H1 (cell line): ENCODE measurements around the gene GGA2. TPM values are rescaled to one million over a fixed set of nuclear protein-coding genes. Genes with fewer than 3 reads are reported as not detected.

Experiments used
- BCL11A ChIP-seq, 2 experiments: IDR thresholded peaks; one replicate each; pipeline ENCODE4 v1.6.1; 2011; ENCODE audit warnings: low read depth in 2 of 2, low read length in 2 of 2, mild to moderate bottlenecking in 2 of 2
- BRCA1 ChIP-seq: IDR thresholded peaks from 2 replicates; pipeline ENCODE4 v1.6.1; 2012; ENCODE audit warnings: low read depth, low read length, improper control_type of control experiment
- CHD2 ChIP-seq: IDR thresholded peaks from 2 replicates; pipeline ENCODE4 v1.6.1; 2012; ENCODE audit warnings: low read length, improper control_type of control experiment
- CTBP2 ChIP-seq: IDR thresholded peaks from 2 replicates; pipeline ENCODE4 v1.7.0; 2011; ENCODE audit warnings: borderline replicate concordance, mild to moderate bottlenecking, moderate library complexity, mixed read lengths, low read length; ENCODE audit not compliant: insufficient read depth, insufficient read length
- EZH2 ChIP-seq: fragments of 200-600 bp; sonication (generic); IDR thresholded peaks from 2 replicates; pipeline ENCODE4 v1.7.1; 2012; ENCODE audit warnings: low read depth, mild to moderate bottlenecking, moderate library complexity, low read length, inconsistent platforms; ENCODE audit not compliant: severe bottlenecking
- GABPA ChIP-seq: IDR thresholded peaks from 2 replicates; pipeline ENCODE4 v1.6.1; 2011; ENCODE audit warnings: mild to moderate bottlenecking, low read length, moderate library complexity, borderline replicate concordance; ENCODE audit not compliant: insufficient read depth
- GTF2F1 ChIP-seq: IDR thresholded peaks from 2 replicates; pipeline ENCODE4 v1.6.1; 2012; ENCODE audit warnings: low read depth, low read length, improper control_type of control experiment, borderline replicate concordance
- POLR2AphosphoS5 ChIP-seq: IDR thresholded peaks from 2 replicates; pipeline ENCODE4 v1.6.1; 2011; ENCODE audit warnings: low read depth, low read length
- RFX5 ChIP-seq: IDR thresholded peaks from 2 replicates; pipeline ENCODE4 v1.6.1; 2011; ENCODE audit warnings: low read depth, low read length, improper control_type of control experiment, borderline replicate concordance
- SIRT6 ChIP-seq: IDR thresholded peaks from one replicate; pipeline ENCODE4 v1.7.1; 2012; ENCODE audit warnings: low read length, inconsistent platforms
- SP1 ChIP-seq: IDR thresholded peaks from 2 replicates; pipeline ENCODE4 v1.6.1; 2011; ENCODE audit warnings: low read depth, low read length
- SP4 ChIP-seq: IDR thresholded peaks from 2 replicates; pipeline ENCODE4 v1.6.1; 2012; ENCODE audit warnings: low read length, inconsistent platforms
- TAF1 ChIP-seq: IDR thresholded peaks from 2 replicates; pipeline ENCODE4 v1.6.1; 2011; ENCODE audit warnings: mild to moderate bottlenecking, low read depth, low read length
- TAF7 ChIP-seq: optimal IDR thresholded peaks from 2 replicates; pipeline ENCODE3; 2011; ENCODE audit warnings: low read depth, mild to moderate bottlenecking, inconsistent platforms, low read length, moderate library complexity, borderline replicate concordance
- YY1 ChIP-seq: IDR thresholded peaks from 2 replicates; pipeline ENCODE4 v1.6.1; 2011; ENCODE audit warnings: low read depth, mild to moderate bottlenecking, low read length
- polyA plus RNA-seq, 7 experiments: library from polyadenylated mRNA; depleted of rRNA in 3 of 7; stranded (reverse) in 5 of 7; unstranded in 2 of 7; fragments of >200 nt in 5 of 7; fragments of 200-250 nt in 2 of 7; gene quantifications; 1 replicate in 5 of 7; 2 replicates in 1 of 7; 4 replicates in 1 of 7; pipeline versions ENCODE4 v1.2.1 to v1.2.3, GENCODE V29; 2011 to 2013; ENCODE audit warnings: missing spikeins in 2 of 7, mixed read lengths in 2 of 7
- total RNA-seq: library from RNA; stranded (reverse); fragmentation: NEBNext Ultra II Directional; extraction: Animal tissue kit (Norgen Biotek cat#: 25700); gene quantifications from 2 replicates; pipeline ENCODE4 v1.2.1, GENCODE V29; 2021
- TF ChIP-seq, protein P1 (sequence below): IDR thresholded peaks from 2 replicates; pipeline ENCODE4 v1.6.1; 2012; ENCODE audit warnings: inconsistent platforms
- TF ChIP-seq, protein P2 (sequence below), 3 experiments: IDR thresholded peaks; 1 replicate in 2 of 3; 2 replicates in 1 of 3; pipeline versions ENCODE4 v1.5.1 to v1.6.1; 2011; ENCODE audit warnings: low read length in 3 of 3, mild to moderate bottlenecking in 3 of 3, inconsistent platforms in 2 of 3, low read depth in 1 of 3, moderate library complexity in 1 of 3; ENCODE audit not compliant: insufficient read depth in 1 of 3; ENCODE audit errors: control extremely low read depth in 1 of 3
- TF ChIP-seq, protein P3 (sequence below): IDR thresholded peaks from 2 replicates; pipeline ENCODE4 v1.6.1; 2012; ENCODE audit warnings: inconsistent platforms

Gene GGA2
- total and polyA plus RNA-seq, 2 of the 8 experiments (the other 6 are each of a cell fraction or from before 2014, with no cell fraction given) = 65.8 to 114 TPM

DNA sequence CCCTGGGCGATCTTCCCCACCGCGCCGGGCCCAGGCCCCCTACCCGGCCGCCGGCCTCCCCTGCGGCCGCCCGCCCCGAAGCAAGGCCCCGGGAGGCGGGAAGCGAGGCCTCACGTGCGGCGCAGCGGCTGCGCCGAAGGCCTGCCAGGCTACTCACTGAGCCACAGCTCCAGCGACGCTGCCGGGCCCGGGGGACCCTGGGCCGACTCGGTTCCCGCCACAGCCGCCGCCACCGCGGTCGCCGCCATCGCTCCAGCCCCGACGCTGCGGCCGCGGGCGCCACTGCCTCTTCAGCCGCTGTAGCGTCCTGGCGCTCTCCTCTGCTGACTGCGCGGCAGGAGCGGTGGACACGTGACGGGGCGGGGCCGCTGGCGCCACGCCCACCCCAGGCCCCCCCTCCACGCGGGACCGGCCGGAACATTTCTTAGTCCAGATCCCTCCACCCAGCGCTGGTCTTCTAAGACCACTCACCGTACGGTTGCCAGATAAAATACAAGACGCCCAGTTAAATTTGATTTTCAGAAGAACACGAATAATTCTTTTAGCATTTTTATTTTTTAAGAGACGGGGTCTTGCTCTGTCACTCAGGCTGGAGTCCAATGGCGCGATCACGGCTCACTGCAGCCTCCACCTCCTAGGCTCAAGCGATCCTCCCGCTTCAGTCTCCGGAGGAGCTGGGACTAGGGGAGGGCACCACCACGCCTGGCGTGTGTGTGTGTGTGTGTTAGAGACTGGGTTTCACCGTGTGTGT, at the start of gene GGA2 (continued):
- TF ChIP-seq, protein P1, sequence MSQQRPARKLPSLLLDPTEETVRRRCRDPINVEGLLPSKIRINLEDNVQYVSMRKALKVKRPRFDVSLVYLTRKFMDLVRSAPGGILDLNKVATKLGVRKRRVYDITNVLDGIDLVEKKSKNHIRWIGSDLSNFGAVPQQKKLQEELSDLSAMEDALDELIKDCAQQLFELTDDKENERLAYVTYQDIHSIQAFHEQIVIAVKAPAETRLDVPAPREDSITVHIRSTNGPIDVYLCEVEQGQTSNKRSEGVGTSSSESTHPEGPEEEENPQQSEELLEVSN = peak; percentile 85
- no peak for TF ChIP-seq RFX5
- peak; percentile 18; the same call in 1 of the 2 replicates for TF ChIP-seq GTF2F1
- TF ChIP-seq YY1 = peak; percentile 86
- no peak for TF ChIP-seq CHD2
- no peak for TF ChIP-seq BCL11A (IDR thresholded peaks at IDR 0.05; ENCODE audit: low read depth in 2 of 2, low read length in 2 of 2)
- TF ChIP-seq BRCA1 = no peak
- peak; percentile 60; the same call in 1 of the 2 replicates for TF ChIP-seq SP1
- TF ChIP-seq, protein P2, sequence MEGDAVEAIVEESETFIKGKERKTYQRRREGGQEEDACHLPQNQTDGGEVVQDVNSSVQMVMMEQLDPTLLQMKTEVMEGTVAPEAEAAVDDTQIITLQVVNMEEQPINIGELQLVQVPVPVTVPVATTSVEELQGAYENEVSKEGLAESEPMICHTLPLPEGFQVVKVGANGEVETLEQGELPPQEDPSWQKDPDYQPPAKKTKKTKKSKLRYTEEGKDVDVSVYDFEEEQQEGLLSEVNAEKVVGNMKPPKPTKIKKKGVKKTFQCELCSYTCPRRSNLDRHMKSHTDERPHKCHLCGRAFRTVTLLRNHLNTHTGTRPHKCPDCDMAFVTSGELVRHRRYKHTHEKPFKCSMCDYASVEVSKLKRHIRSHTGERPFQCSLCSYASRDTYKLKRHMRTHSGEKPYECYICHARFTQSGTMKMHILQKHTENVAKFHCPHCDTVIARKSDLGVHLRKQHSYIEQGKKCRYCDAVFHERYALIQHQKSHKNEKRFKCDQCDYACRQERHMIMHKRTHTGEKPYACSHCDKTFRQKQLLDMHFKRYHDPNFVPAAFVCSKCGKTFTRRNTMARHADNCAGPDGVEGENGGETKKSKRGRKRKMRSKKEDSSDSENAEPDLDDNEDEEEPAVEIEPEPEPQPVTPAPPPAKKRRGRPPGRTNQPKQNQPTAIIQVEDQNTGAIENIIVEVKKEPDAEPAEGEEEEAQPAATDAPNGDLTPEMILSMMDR (IDR thresholded peaks at IDR 0.05; ENCODE audit: control extremely low read depth in 1 of 3, insufficient read depth in 1 of 3, low read depth in 1 of 3, low read length in 3 of 3) = no peak
- TF ChIP-seq GABPA = no peak
- TF ChIP-seq CTBP2 = no peak
- no peak for TF ChIP-seq EZH2
- TF ChIP-seq, protein P3, sequence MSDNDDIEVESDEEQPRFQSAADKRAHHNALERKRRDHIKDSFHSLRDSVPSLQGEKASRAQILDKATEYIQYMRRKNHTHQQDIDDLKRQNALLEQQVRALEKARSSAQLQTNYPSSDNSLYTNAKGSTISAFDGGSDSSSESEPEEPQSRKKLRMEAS = peak; percentile 79
- peak; percentile 95 for TF ChIP-seq POLR2AphosphoS5
- TF ChIP-seq SP4 = peak; percentile 85
- TF ChIP-seq TAF1 = peak; percentile 91
- TF ChIP-seq SIRT6 = no peak
- TF ChIP-seq TAF7 = peak; percentile 94
